Glomerular visceral epithelial cell (primary cell): ENCODE measurements around the gene CD247.

Experiments
- DNase-seq: peaks from one replicate; pipeline ENCODE4 v3.0.0-alpha.2; 2016; ENCODE audit errors: extremely low spot score

The CD247 gene

DNA sequence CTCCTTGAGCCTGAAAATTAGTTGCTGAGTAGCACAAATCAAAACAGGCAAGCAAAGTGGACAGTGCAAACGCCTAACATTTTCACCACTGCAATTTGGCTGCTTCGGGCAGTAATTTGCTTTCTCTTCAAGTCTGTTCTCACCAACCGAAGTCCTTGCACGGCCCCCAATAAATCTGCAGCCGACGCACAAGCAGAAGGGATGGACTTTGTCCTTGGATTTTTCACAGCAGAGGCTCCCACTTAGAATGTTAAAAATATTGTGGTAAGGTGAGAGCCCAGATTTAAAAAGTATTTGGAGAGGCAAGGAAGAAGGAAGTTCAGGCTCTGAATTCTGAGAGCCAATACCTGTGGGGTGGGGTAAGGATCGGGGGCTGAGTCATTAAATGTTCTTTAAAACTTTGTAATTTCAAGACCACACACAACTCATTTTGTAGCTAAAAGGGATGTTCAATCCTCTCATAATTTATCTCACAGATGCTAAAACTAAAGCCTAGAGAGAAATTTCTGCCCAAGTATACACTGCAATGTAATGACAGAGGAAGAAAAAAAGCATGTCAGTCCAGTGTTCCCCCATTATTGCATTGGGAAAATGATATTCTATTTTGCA, 6.2 kb downstream of the CD247 start:
- DNase-seq, result no peak

DNA sequence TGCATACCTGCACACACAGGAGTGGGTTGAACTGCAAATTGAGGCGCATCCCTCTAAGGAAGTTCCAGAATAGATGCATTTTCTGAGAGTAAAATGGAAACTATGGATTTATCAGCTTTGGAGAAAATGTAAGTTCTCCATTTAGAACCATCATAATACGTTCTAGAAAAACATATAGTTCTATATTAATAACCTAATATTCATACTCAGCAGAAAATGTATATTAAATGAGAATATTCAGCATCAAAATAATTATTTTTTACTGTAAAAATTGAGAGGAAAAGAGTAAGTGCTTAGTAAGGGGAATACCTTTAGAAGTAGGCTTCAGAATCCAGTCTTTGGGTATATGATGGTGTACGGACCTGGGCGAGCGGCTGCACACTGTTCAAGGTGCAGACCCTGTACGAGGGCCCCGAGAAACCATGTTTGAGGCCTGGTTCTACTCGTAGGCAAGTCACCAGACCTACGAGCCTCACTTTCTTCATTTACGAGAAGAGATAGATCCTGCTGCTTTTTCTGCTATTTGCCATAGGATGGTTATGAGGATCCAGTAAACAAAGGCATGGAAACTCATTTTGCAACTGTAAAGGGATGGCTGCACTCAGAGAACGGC, 6.8 kb downstream of the CD247 start:
- DNase-seq, result no peak

DNA sequence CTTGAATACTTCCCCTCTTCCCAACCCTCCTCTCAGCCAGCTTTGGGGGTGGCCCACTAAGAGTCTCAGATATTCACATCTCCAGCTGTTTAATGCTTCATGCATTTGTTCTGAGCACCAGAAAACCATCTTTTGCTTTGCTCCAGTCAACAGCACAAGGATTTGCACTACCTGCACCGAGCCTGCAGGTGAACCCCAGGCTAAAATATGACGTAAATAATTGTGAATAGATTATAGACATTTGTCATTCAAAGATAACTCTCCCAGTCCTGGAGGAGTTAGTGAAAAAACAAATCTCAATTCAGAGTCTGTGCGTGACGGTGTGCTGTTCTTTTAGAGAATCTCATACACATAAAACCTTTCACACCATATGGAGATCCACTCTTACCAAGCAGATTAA, 7.4 kb downstream of the CD247 start:
- DNase-seq, result no peak

DNA sequence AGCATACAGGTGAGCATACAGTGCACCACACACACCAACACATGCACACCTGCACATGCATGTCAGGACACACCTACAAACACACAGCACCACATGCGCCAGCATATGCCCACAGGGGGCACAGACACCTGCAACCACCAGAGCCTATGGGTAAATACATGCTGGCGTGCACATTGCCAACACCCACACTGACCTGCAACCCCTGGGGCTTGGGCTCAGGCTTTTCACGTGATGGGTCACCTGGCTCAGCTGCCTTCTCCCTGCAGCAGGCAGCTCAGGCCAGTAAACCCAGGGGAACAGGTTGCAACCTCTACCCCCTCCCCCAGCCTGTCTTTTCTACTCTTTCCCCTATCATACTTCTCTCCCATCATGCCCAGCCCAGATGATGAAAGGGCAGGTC, 8.1 kb downstream of the CD247 start:
- no peak for DNase-seq

DNA sequence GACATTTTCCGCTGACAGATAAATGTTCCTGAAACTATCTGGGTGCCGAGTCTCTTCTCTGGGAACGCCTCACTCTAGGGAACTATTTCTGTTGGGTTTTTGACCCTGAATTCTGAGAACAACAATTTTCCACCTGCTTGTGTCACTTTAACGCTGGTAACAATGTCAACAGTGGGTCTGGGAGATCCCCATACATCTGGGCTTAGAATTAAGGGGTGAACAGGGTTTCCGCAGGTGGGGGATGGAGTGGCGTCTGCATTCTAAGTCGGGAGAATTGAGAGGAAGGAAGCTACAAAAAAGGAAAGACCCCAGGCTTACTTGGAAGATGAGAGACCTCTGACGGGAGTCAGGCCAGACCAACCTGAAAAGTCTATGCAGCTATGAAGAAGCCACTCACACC, 8.7 kb downstream of the CD247 start:
- no peak for DNase-seq

DNA sequence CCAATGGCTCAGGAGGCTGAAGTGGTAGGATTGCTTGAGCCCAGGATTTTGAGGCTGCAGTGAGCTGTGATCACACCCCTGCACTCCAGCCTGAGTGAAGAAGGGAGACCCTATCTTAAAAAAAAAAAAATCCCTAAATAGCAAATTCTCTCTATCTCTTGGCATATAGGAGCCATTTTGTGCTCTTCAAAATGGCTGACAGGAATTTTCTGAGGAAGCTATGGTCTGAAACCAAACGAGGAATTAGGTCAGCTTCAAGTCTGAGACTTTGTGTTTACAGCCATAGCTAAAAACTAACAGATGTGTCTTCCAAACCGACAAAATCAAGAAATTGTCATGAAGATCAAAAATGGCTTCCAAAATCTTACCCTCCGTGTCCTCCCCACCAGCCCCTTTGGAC, 10.6 kb downstream of the CD247 start:
- DNase-seq, result no peak

DNA sequence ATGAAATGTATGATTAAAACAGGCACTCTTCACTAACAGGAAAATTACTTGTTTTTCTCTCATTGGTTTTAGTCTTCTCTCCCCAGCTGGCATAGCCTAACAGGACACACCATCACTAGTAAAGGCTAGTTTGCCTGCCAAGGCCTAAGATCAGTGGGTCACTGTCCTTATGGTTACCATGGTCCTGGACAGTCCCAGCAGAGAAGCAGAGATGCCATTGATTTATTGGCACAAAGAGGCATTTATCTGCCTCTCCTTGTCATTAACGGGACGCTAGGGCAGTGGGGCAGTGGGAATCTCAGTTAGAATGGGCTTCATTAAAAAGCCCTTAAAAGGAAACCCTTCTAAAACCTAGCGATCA, 13.9 kb downstream of the CD247 start:
- no peak for DNase-seq

DNA sequence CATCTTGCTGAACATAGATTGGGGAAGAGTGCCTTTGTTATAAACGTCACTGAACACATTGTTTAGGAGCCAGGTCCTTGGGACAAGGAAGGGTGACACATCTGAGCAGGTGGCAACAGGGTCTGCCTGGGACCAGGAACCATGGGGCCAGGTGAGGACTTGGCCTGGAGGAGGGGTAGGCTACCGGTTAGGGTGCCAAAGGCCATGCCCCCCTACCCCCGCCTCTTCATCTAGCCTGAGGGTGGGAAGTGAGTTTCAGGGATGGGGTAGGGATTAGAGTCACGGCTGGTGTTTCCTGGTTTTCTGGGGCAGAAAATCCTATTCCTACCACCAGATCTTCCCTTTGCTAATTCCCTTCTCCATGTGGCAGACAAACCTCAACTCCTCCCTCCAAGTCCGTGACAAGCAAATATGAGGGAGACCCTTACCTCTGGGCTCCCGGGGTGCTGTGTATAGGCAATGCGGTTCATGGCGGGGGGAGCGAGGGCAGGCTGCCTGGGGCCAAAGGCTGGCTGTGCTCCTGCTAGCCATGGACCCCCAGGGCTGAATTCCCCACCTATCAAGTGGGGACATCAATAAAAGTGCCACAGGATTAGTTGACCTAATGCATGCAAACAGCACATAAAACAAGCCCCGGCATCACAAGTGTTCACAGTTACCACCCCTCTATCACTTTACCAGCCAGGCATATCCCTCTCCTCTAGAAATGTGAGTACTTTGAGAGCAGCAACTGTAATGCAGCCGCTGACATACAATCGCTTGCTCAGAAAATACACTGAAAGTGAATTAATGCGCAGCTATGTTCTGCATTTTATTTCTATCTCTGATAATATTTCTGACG, 14.5 kb downstream of the CD247 start:
- no peak for DNase-seq

DNA sequence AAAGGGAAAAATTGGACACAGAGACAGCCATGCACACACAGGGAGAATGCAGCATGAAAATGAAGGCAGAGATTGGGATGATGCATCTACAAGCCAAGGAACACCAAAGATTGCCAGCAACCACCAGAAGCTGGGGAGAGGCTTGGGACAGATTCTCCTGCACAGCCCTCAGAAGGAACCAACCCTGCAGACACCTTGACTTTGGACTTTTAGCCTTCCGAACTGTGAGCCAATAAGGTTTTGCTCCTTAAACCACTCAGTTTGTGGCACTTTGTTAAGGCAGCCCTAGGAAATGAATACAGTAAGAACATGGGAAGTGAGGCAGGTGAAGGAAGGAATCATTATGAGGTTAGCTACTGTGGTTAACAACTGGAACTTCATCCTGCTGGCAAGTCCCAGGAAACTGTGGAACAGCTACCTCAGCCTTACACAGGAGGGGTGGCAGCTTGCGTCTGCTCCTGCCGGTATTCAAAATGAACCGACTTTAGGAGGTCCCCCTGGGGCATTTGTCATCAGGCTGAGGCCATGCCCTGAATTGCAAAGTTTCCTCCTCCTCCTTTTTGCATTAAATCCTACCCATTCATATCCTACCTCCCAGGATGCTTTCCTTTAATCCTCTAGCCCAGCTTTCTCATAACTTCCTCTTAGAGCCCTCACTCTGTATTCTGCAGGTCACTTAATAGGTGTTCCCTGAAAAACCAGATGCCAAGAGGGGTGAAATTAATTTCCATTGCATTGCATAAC, 15.4 kb downstream of the CD247 start:
- no peak for DNase-seq

DNA sequence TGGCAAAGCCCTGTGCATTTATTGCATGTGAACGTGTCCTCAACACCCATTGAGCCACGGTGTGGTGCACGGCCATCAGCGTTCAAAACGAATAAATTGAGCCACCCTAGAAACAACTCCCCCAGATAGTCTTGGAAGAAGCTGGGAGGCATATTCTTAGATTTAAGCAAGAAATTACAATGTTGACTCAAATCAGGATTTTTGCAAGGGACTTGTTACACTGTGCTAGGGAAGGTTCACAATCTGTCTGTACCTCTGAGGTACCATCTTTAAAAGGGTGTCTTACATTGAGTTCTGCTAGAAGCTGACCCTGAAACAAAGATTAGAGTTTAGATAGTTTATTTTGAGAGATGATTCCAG, 16.2 kb downstream of the CD247 start:
- DNase-seq, result no peak

DNA sequence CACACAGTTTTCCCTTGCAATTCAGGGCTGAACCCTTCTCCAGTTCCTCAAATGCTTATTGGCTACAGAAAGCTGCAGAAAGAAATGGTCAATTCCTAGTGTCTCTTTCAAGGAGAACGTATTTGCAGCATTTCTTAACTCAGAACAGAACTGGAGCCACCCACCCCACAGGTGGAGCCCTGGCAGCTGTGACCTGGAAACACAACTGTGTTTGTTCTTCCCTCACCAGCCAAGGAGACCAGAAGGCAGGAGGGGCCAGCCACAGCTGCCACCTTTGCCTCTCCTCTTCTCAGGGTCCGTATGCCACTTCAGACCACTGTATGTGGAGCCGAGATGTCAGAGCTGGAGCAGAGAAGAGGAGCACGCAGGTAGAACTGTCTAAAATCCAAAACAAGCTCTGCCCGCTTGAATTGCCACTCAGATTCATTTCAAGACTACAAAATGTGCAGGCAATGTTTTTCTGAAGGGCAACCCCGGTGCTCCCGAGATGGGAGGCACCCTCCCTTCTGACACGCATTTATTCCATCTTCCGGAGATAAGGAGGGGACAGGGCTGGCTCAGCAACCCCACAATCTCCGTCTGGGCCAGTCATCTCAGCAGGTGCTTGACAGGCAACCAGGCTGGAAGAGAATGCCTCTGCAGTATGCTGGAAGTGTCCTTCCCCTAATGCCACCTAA, 16.7 kb downstream of the CD247 start:
- no peak for DNase-seq

DNA sequence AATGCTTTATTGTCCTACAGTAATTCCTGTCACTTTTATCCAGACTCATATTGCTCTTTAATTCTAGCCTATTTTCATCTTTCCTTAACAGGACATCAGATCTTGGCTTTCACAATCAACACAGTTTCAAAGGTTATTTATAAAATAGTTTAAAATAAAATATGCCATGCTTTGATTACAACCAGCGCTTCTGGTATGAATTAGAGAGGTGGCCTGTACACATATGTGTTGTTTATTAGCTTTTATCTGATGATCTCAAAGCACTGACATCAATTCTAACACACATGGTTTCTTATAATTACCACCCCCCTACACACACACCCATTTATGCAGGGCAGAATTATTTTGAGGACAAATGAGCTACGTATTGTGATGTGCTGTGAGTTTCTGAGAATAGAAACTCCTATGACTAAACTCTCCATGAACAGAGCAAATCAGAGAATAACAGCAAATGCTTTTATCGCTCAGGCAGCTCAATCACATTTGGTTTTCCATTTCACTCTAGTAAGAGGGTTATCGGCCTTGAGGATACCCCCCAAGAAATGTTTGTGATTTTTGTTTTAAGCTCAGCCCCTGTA, 18.0 kb downstream of the CD247 start:
- DNase-seq, result no peak

DNA sequence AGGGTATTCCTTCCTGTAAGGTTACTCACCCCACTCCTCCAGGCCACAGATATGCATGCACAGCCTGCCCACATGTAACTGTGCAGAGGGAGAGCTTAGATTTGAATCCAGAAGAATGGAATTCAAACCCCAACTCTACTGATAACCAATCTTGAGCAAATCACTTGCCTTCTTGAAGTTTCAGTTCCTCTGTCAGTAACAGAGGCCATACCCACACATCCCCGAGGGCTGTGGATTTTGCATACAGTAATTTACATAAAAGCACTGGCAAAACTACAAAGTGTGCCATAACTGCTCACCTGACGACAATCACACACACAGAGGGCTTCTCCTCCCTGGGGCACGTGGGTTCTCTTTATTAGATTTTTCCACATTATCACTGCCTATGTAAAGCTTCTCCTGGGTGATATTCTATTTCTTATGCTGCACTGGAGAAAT, 18.6 kb downstream of the CD247 start:
- DNase-seq, result no peak

DNA sequence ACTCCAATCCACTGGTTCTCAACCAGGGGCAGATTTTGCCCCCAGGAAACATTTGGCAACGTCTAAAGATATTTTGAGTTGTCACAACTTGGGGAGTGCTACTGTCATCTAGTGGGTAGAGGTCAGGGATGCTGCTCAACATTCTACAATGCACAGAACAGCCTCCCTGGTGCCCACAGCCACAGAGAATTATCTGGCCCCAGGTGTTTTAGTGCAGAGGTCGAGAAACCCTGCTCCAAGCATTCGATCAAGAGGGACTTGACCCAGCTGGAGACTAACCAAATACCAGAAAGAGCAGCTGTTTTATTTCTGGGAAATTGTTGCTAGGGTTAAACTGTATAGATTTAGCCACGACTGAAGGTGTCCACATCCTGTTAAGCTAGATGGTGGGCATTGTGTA, 19.2 kb downstream of the CD247 start:
- no peak for DNase-seq

DNA sequence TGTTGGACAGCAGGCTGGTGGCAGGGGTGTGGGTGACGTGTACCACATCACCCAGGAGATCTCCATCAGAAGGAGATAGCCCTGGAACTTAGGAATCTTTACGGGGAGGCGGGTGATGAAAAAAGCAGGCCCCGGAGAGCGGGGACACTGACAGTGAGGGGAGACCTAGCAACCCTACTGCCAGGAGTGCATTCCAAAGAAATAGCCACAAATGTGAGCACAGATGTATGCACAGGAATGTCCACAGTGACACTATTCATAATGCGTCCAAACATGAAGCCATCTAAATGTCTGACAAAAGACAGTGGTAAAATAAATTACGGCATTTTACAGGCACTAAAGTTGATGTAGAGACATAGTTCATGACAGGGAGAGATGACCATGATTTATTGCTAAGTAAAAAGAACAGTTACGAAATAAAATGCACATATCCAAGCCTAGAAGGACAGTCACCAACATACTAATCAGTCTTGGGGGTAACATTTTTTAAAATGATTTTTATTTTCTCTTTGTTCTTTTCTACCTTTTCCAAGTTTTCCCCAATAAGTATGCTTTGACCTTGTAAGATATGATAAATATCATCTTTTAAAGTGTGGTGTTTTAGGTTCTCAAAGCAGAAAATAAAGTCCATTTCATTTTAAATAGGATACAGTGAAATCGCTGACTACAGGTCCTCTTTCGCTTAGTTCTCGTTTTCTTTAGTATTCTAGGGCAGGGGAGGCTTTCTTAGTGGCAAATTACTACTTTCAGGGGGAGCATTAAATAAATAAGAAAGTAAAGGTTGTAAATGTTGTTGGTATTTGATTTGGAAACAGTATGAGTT, 21.3 kb downstream of the CD247 start:
- no peak for DNase-seq

DNA sequence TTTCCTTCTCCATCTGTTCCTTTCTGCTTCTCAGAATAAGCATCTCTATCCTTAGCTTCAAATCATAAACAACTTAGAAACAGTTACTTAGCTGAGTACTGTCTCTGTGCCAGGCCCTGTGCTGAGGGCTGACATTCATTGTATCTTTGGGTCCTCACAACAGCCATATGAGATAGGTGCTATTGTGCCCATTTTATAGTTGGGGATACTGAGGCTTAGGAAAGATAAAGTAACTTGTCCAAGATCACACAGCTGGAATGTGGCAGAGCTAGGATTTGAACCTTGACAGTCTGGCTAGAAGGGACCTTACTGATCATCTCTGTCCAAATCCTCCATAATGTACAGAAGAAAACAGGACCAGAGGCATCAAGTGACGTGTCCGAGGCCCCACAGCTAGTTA, 25.0 kb downstream of the CD247 start:
- no peak for DNase-seq

DNA sequence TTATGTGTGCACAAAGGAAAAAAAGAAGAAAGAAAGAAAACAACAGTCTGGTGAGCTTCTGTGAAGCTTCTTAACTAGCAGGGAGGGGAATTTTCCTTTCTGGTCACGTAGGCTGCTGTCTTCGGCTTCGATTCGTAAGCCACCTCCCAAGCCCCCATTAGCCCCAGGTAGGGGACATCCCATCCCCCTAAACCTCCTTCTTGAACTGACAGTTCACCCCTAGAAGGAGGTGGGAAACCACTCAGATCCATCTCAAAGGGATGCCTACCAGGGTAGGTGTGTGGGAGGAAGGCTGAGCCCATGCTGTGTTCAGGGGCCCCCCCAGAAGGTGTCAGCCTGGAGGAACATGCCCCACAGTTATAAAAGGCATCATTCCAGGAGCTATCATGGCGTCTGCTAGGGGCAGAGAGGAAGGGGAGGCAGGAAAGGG, 25.8 kb downstream of the CD247 start:
- DNase-seq, result no peak

DNA sequence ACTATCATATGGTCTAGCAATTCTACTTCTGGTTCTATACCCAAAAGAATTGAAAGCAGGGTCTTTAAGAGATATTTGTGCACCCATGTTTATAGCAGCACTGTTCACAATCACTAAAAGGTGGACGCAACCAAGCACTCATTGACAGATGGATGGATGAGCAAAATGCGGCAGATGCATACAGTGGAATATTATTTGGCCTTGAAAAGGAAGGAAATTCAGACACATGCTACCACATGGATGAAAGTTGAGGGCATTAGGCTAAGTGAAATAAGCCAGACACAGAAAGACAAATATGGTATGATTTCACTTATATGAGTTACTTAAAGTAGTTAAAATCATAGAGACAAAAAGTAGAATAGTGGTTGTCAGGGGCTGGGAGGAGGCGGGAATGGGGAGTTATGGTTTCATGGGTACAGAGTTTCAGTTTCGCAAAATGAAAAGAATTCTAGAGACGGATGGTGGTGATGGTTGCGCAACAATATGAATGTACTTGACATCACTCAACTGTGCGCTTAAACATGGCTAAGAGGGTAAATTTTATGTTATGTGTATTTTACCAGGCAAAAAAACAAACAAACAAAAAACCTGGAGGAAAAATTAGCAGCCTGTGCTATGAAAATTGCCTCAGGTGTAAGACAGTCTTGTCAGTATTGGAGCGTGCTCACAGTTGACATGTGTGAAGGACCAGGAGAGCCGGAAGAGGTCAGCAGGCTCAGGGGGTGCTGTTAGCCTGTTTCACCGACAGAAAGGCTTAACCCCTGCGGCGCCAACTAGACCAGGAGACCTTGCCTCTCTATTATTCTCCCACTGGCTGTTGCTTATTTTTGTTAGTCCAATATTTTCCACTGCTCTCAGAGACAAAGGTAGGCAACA, 26.5 kb downstream of the CD247 start:
- DNase-seq, result no peak

DNA sequence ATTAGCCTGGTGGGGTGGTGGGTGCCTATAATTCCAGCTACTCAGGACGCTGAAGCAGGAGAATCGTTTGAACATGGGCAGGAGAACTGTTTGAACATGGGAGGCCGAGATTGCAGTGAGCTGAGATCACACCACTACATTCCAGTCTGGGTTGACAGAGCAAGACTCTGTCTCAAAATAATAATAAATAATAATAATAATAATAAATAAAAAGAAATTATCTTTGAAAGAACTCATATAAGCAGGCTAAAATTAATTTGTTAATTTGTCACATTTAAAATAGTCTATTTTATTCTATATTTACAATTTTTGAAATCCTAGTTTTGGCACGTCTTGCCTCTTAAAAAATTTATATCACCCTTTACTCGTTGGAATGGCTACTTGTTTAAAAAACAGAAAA, 27.6 kb downstream of the CD247 start:
- DNase-seq, result no peak
